Right kidney (tissue), 1 donor: ENCODE data around the gene SYT15.
"Not testable (repeated sequence)": the region's sequence is repeated elsewhere in the genome, so short reads cannot be mapped to it uniquely, and the experiment has no call there.

Experiments used
- DNase-seq: peaks from one replicate; pipeline ENCODE4 v3.0.0-alpha.2; 2016

SYT15 gene

DNA sequence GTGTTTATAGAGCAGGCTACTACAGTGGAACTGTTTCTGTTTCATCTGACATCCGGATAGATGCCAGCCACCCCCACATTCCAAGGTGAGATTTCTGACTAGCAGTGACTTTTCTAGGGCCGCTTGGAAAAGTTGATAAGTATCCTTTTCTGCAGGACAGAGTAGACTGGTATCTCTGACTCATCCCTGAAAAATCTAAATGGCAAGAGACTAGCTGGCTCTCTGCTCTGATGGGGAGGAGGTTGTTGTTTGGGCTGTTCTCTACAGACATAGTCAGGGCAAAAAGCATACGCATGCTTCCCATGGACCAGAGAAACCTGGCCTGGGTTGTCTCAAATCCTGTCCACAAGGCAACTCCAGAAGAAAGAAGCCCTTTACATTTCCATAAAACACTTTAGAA, 10.7 kb downstream of the SYT15 start:
- not testable (repeated sequence) for DNase-seq

DNA sequence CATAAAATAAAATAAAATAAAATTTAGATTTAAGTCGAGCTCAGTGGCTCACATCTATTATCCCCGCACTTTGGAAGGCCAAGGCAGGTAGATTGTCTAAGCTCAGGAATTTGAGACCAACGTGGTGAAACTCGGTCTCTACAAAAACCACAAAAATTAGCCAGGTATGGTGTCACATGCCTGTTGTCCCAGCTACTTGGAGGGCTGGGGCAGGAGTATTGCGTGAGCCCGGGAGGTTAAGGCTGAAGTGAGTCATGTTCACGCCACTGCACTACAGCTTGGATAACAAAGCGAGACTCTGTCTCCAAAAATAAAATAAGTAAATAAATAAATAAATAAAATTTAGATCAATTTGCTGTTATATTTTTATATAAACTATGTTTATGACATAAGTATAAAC, 12.1 kb downstream of the SYT15 start:
- not testable (repeated sequence) for DNase-seq

DNA sequence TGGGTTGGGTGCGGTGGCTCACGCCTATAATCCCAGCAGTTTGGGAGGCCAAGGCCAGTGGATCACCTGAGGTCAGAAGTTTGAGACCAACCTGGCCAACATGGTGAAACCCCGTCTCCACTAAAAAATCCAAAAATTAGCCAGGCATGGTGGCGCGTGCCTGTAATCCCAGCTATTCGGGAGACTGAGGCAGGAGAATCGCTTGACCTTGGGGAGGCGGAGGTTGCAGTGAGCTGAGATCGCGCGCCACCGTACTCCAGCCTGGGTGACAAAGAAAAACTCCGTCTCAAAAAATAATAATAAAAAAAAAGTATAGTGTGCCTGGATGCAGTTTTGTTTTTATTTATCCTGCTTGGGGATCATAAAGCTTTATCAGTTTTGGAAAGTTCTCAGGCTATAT, 14.4 kb downstream of the SYT15 start:
- not testable (repeated sequence) for DNase-seq

DNA sequence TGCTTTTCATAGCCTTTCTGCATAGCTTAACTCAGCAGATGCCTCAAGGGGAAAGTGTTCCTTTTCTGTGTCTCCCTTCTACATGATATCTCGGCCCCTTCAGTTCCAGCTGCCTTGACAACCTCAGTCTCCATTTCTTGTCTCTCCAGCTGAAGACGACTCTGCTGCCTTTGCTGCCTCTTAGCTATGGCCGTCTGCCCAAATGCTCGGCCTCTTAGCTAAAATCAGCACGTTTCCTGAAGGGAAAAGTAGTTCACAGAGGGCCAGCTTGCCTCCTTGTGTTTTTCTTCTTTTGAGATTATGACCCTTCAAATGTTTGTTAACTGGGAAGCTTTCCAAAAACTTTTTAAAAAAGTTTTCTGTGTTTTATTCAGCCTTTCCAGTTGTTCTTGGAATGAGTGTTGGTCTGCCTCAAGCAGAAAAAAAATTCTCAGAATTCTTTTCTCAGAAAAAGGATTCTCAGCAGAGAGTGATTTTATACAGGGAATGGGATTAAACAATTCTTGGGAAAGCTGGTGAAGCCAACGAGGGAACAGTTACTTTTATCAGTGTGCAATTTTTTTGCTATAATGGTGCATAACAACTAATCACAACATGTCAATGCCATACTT, 15.6 kb downstream of the SYT15 start:
- not testable (repeated sequence) for DNase-seq

DNA sequence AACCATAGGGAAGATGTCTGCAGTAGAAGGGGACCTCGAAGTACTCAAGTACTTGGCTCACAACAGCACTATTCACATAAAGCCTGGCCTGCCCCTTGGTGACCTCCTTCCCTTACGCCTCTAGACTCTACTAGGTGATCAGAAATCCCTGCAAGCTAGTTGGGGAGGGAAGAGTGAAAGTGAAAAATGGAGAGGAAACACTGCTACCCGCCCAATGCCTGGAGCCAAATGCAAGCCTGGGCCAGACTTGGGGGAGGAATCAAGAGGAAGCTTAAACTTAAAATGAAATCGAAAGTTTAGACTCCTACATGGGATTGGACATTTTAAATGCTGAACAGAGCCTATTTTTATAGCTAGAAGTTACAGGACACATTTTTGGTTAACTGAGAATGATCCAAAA, 17.6 kb downstream of the SYT15 start:
- DNase-seq = not testable (repeated sequence)

- DNase-seq = not testable (repeated sequence)
These were observed 18.8 kb downstream of the SYT15 start for GRCh38 chr10:46597616-46598246.

DNA sequence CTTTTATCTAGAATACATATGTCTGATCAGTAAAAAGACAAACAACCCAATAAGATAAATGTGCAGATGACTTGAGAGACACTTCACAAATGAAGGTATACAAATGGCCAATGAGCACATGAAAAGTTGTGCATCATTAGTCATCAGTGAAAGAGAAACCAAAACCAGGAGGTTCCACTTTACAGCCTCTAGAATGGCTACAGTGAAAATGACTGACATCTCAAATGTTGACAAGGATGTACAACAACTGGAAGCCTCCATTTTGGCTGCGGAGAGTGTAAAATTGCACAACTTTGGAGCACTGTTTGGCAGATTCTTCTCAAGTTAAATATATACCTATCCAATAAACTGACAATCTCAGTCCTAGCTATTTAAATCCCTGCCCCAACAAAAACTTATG, 21.6 kb downstream of the SYT15 start:
- not testable (repeated sequence) for DNase-seq

GRCh38 chr10:46615540-46615939, 36.6 kb downstream of the SYT15 start:
- DNase-seq = not testable (repeated sequence)

GRCh38 chr10:46616227-46616626, 37.3 kb downstream of the SYT15 start:
- DNase-seq = not testable (repeated sequence)

- DNase-seq = not testable (repeated sequence)
These were observed 38.2 kb downstream of the SYT15 start for GRCh38 chr10:46617134-46617533.

DNA sequence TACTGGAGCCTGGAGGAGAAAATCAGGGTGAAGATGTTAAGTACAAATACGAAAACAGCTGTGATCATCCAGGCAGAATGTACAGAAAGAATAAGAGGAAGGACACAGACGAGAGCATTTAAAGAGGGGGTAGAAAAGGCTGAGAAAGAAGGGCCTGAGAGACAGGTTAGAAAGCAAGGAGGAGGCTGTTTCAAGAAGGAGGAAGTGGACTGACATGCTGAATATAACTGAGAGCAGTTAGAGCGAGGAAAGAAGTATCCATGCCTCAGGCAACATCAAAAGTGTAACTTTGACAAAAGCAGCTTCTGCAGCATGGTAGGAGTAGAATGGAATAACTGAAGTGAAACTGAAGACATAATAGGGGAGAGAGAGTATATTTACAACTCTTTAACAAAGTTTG, 39.0 kb downstream of the SYT15 start:
- not testable (repeated sequence) for DNase-seq

GRCh38 chr10:46623899-46624654, 45.1 kb downstream of the SYT15 start:
- not testable (repeated sequence) for DNase-seq

- not testable (repeated sequence) for DNase-seq
These were observed 50.9 kb downstream of the SYT15 start for GRCh38 chr10:46629805-46630204.

DNA sequence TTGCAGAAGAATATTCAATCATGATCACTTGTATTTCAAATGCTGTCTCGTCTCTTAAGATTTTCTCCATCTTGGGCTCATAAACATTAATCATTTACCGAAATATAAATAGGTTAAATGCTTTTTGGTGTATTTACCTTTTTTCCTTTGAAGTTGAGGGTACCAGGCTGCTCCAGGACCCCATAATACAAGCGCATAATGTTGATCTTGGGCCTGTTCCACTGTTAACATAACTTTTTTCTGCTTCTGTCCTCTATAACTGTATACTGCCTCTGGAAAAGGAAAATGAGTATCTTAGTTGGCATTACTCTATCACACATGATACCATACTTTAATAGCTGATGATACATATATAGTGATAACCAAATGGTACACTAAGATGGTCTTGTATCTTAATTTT, 51.9 kb downstream of the SYT15 start:
- DNase-seq = not testable (repeated sequence)

DNA sequence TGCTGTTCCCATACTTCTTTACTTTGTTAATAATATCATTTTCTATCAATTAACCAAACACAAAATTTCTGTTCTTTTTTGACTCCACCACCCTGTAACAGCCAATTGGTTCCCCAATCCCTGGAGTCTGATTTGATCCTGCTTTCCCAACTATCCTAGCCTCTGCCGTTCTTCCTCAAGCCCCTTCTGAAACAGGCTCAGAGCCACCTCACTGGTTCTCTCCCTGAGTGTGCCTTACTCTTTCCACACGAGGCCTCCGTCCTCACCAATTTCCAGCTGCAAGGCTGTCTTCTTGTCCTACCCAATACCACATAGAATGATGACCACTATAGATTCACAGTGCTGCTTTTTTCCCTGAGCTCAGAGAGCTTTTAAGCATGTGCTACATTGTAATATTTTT, 52.8 kb downstream of the SYT15 start:
- DNase-seq = not testable (repeated sequence)

DNA sequence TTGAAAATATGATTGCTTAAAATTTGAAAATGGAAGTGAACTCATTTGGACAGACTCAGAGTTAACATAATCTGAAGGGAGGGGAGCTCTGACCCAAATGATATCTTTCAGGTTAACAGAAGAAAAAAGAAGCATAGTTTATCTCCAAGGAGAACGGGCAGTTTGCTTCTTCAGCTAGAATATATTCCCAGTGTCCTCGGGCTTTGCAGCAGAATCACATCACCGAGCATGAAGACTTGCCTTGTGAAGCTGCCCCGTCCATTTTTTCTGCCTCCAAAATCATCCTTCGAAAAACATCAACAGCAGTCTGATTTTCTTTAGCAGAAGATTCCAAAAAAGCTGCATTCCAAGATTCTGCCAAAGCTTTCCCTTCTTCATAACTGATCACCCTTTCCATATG, 55.8 kb downstream of the SYT15 start:
- DNase-seq = not testable (repeated sequence)

DNA sequence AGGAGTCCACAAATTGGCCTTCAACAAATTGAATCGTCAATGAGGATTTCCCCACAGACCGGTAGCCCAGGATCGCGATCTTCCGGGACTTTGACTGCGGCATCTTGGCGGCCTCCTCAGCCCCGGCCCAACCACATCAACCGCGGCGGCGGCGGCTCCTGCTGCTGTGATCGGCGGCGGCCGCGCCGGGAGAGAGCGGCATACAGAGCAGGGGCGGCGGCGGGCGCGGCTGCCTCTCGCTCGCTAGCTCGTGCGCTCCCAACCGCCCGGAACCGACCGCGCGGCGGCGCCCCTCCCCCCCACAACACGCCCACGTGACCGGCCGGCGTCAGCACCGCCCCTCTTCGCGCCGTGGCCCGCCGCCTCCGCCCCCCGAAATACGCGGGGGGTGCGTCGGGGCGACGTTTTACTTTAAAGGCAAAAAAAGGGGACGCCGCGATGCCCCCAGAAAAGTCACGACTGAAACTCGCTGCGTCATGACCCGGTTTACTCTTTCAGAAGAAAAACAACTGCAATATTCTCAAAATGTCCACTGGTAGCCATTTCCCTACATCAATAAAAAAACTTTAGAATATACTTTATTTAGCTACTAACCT, 56.5 kb downstream of the SYT15 start:
- not testable (repeated sequence) for DNase-seq

DNA sequence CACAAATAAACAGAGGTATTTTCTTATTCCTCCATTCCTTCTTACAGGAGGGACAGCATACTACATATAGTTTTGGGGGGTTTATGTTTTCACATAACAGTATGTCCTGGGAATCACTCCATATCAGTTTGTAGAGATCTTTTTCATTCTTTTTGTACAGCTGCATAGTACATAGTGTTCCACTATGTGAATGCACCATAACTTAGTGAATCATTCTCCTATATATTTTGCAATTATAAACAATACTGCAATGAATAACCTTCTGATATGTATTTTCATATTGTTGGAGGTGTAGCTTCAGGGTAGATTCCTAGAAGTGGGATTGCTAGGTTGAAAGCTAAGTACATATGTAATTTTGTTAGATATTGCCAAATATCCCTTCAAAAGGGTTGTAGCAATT, 61.1 kb downstream of the SYT15 start:
- not testable (repeated sequence) for DNase-seq
